Measurements from ENCODE around the gene IFT172.
"Not testable (repeated sequence)": the region's sequence is repeated elsewhere in the genome, so short reads cannot be mapped to it uniquely, and the experiment has no call there.

Gene IFT172

DNA sequence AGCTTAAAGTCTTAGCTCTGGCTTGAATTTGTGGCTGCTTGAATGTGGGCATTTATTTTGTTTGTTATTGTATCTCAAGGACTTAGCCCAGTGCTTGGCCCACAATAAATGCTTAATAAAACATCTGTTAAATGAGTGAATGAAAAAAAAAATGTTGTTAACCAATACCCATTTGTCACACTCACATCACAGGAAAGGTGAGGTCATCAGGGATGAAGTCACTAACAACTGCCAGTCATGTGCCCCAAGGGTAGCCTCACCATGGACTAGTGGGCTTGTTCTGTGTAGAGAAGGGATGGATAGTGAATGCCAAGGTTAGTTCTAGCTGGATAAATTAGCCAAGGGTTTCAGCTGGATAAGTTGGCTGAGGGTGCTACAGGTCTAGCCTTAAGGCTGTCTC, 58.1 kb downstream of the IFT172 start:
- peak; percentile 42 for DNase-seq
- in situ Hi-C loops (cut with HindIII; ENCODE audit: low pct_ligation_motif_present, low pct_unique_long_range_greater_than_20kb, low sequenced_read_pairs), result no loop called here

DNA sequence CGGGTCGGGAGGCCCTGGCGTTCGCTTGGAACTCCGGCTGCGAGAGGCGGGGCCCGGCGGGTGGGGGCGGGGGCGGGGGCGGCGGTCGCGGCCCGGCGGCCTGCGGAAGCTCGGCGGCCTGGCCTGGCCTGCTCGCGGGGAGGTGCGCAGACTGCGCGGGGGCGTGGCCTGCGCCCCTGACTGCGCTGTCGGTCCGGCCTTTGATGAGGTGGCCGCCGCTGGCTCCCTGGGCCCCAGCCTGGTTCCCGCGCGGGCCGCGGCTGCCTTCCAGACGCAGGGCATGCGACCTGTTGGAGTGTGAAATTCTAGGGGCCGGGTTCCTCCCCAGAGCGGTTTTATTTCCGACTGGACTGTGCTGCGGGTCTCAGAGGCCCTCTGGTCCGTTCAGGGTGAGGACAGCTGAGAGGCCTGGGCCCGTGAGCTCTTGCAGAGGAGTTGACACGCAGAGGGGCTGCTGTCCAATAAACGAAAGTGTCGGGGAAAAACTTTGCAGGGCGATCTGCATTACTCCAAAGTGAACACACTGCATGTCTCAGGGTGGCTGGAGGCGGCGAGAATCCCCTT, 60.5 kb downstream of the IFT172 start:
- in situ Hi-C loops (cut with HindIII; ENCODE audit: low pct_ligation_motif_present, low pct_unique_long_range_greater_than_20kb, low sequenced_read_pairs), result no loop called here

DNA sequence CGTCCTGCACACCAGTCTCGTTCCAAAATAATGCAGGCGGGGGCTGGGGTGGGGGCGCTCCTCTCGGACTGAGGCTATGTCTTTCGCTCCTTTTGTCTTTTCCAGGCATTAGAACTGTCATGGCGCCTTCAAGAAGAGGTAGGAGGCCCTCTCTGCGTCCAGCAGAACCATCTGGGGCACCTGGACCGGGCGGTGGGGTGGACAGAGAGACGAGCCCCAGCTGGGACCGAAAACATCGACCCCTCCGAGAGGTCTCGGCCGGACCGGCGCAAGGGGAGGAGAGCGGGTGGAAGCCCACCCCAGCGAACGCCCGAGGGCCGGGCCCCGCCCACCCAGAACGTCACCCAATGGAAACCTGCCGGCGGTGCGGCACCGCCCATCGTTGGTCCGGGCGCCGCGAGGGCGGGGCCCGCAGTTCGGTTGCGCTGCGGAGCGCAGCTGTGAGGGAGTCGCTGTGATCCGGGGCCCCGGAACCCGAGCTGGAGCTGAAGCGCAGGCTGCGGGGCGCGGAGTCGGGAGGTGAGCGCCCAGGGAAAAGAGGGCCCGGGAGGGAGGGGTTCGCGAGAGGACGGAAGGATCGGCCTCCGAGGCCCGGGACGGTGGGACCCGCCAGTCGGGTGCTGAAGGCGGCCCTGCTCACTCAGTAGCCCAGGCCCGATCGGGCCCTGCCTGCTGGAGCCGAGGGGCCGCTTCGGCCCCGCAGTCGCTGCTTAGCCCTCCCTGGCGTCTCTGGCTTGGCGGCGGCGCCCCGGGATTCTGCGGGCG, 61.1 kb downstream of the IFT172 start, which contains the start of gene NRBP1:
TSS of gene NRBP1 (plus strand) at position 419 of the 765 bp plus-strand sequence. CDS start 4,643 bp downstream, outside the sequence.
- in situ Hi-C loops (cut with HindIII; ENCODE audit: low pct_ligation_motif_present, low pct_unique_long_range_greater_than_20kb, low sequenced_read_pairs), result no loop called here
- peak; percentile 90 for DNase-seq

More for the DNA sequence above, 60.5 kb downstream of the IFT172 start:
- DNase-seq, result peak; percentile 90

DNA sequence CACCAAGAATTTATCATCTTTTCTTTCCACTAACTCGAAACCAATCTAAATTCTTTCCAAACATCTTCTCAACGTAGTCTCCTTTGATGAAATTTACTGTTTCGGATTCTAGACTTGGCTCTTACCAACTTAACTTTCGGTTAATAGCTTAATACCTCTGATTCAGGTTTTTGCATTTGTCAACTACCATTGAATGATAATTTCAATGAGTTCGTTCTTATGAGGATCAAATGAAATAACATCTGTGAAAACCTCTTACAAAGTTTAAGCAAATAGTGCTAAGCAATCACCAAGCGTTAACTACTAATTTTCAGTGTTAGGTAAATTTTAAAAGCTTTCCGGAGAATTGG, 61.7 kb downstream of the IFT172 start:
- in situ Hi-C loops (cut with HindIII; ENCODE audit: low pct_ligation_motif_present, low pct_unique_long_range_greater_than_20kb, low sequenced_read_pairs), result no loop called here
- no peak for DNase-seq

DNA sequence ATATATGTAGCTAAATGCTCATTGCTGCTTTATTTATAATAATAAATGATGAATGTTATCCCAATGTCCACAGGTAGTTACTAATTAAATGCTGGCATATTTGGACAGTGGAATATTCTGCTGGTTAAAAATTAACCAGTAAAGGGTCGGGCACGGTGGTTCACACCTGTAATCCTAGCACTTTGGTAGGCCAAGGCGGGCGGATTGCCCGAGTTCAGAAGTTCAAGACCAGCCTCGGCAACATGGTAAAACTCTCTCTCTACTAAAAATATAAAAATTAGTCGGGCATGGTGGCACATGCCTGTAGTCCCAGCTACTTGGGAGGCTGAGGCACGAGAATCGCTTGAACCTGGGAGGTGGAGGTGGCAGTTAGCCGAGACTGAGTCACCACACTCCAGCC, 64.5 kb downstream of the IFT172 start:
- DNase-seq; in situ Hi-C loops (cut with HindIII; ENCODE audit: low pct_ligation_motif_present, low pct_unique_long_range_greater_than_20kb, low sequenced_read_pairs): not testable (repeated sequence)

DNA sequence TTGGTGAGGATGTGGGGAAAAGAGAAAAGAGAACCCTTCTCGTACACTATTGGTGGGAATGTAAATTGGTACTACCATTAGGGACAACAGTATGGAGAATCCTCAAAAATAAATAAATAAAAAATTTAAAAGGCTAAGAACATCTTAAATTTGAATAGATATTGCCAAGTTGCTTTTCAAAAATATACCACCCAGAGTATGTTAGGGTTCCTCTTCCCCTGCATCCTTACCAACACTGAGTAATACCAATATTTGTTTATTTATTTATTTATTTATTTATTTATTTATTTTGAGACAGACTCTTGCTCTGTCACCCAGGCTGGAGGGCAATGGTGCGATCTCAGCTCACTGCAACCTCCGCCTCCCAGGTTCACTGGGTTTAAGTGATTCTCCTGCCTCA, 66.6 kb downstream of the IFT172 start:
- in situ Hi-C loops (cut with HindIII; ENCODE audit: low pct_ligation_motif_present, low pct_unique_long_range_greater_than_20kb, low sequenced_read_pairs), result no loop called here

DNA sequence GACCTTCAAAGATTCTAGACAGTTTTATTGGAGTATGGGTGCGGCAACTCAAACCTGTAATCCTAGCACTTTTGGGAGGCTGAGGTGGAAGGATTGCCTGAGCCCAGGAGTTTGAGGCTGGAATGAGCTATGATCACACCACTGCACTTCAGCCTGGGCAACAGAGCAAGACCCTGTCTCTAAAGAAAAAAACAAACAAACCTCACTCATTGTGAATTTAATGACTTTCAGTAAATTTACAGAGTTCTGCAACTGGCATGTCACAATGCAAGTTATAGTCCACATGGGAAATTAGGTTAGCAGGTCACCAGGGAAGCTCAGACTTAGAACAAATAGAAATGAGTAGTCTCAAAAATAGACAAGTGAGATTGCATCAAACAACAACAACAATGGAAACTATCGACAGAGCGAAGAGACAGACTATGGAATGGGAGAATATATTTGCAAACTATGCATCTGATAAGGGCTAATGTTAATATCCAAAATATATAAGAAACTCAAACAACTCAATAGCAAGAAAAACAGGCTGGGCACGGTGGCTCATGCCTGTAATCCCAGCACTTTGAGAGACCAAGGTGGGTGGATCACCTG, 67.8 kb downstream of the IFT172 start:
- no peak for DNase-seq

More for the DNA sequence above, 66.6 kb downstream of the IFT172 start:
- no peak for DNase-seq

DNA sequence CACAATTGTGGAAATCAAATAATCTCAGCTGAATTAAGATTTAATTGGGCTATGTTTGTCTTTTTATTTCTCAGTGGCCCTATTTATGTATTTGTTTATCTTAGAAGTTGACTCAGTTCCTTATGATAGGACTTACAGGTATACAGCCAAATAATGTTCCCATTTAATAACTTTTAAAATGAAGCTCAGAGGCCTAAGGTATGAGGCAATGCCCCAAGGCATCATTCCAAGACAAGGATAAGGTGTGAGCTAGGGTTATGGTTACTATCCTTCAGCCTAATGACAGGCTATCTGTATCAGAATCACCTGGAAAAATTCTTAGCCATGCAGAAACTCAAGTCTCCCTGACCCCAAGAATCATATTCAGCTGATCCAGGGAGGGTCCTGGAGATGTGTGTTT, 68.5 kb downstream of the IFT172 start:
- no peak for DNase-seq

More for the DNA sequence above, 67.8 kb downstream of the IFT172 start:
- in situ Hi-C loops (cut with HindIII; ENCODE audit: low pct_ligation_motif_present, low pct_unique_long_range_greater_than_20kb, low sequenced_read_pairs), result no loop called here

DNA sequence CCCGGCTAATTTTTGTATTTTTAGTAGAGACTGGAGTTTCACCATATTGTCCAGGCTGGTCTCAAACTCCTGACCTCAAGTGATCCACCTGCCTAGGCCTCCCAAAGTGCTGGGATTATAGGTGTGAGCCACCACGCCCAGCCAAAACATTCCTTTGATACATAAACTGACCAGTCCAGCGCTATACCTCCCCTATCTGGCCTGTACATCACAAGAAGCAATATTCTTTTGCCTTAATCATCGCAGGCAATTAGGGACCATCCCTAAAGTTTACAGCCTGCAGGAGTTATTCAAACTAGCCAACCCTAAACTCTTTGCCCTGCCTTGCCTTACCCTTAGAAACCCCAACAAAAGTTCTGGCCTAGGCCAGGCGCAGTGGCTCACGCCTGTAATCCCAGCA, 73.4 kb downstream of the IFT172 start:
- in situ Hi-C loops (cut with HindIII; ENCODE audit: low pct_ligation_motif_present, low pct_unique_long_range_greater_than_20kb, low sequenced_read_pairs), result no loop called here
- DNase-seq, result no peak

More for the DNA sequence above, 68.5 kb downstream of the IFT172 start:
- in situ Hi-C loops (cut with HindIII; ENCODE audit: low pct_ligation_motif_present, low pct_unique_long_range_greater_than_20kb, low sequenced_read_pairs), result no loop called here

DNA sequence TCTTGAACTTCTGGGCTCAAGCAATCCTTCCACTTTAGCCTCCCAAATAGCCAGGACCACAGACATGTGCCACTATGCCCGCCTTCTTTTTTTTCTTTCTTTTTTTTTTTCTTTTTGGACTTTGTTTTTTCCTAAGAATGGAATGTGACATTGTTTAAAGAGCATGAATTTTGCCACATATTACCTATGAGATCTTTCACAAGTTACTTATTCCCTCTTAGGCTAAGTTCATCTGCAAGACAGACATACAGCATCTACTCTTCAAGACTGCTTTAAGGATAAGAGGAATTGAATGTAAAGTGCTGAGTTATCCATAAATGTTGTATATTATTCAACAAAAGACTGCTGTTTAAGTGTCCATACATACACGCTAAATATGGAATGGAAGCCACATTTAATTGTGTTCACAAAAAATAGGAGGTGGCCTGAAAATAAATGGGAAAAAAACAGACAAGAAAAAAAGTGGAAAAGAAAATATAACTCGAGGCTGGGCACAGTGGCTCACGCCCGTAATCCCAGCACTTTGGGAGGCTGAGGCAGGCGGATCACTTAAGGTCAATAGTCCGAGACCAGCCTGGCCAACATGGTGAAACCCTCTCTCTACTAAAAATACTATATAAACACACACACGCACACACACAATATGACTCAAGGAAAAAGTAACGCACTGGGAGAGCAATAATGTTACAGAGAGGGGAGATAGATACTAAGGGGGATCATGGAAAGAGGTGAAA, 77.0 kb downstream of the IFT172 start:
- no peak for DNase-seq
- in situ Hi-C loops (cut with HindIII; ENCODE audit: low pct_ligation_motif_present, low pct_unique_long_range_greater_than_20kb, low sequenced_read_pairs), result no loop called here

DNA sequence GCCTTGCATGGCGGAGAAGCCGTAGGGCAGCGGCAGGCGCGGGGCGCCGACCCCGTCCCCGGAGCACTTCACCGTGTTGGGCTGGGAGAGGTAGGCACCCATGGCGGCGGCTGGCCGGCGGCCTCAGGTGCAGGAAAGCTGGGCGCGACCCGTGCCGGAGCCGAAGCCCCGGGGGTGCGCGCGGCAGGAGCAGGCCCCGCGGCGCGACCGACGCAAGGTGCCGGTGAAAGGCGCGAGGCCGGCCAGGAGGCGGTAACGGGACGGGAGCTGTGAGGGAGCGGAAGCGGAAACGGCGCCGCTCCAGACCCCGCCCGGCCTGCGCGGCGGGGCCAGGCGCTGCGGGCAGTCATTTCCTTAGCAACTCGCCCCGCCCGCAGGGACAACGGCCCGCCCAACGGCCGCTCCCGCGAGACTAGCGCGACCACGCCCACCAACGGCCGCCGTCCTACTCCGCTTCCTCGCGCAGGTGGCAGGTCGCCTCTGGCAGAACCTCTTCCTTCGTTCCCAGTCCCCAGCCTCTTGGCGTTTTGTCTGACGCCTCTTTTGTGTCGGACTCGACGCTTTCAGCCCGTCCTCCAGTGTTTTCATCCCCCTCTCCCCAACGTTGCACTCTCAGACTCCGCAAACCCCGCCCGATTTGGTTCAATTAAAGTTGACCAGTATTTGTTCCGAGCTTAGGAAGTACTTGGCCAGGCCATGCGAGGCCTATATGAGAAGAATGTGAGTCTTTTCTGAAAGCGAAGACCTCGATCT, 80.0 kb downstream of the IFT172 start, which contains the start of gene PPM1G:
TSS of gene PPM1G (minus strand) at position 271 of the 753 bp plus-strand sequence. CDS start at position 102, 169 bp downstream.
- in situ Hi-C loops (cut with HindIII; ENCODE audit: low pct_ligation_motif_present, low pct_unique_long_range_greater_than_20kb, low sequenced_read_pairs), result no loop called here
- peak; percentile 97 for DNase-seq

DNA sequence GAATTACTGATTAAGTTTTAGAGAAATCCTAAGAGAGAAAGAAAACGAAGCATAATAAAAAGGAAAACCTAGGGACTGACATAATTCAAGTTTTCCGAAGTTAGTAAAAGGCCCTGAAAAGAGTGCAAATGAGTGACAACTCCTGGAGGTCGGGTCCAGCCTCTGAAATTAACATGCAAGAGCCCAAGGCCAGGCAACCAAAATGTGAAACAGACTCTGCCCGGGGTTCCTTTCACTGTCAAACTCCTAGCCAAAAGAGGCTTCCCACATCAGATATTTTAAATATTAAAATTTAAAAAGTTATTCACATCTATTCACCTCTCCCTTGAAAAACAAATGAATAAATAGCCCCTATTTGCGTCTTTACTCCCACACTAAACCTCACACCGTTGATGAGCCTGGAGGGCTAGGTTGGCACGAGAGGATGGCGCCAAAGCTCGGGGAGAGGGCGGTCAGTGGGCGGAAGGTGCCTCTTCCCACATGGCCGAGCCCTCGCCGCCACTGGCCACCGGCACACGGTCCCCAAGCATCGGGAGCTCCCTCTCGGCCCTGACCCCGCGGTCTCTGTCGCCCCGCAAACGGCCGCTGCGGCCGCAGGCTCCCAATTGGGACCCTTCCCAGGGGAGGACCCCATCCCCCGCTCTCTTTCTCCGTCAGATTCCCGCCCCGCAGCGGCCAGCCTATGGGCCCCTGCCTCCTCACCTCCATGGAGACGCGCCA, 80.8 kb downstream of the IFT172 start:
- DNase-seq, result peak; percentile 44
- in situ Hi-C loops (cut with HindIII; ENCODE audit: low pct_ligation_motif_present, low pct_unique_long_range_greater_than_20kb, low sequenced_read_pairs), result no loop called here

DNA sequence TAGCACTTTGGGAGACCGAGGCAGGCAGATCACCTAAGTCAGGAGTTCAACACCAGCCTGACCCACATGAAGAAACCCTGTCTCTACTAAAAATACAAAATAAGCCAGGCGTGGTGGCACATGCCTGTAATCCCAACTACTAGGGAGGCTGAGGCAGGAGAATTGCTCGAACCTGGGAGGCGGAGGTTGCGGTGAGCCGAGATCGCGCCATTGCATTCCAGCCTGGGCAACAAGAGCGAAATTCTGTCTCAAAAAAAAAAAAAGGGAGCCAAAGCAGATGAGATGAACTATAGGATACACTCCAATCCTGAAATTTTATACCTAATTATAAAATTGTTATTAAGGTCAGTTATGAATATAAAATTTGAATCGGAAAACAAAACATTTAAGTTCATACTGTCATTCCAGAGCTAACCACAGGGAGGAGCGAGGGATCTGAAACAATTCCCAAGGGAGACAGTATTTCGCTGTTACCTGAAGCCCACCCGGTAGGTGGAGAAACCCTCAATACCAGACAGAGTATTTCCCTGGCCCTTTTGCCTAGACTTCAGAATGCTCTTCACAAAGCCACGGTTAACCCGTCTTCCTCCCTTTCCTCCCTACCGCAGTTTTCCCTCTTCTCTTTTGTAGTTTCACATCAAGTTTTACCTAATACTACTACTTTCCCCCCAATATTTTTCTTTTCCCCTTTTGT, 81.6 kb downstream of the IFT172 start:
- peak; percentile 73 for DNase-seq
- in situ Hi-C loops (cut with HindIII; ENCODE audit: low pct_ligation_motif_present, low pct_unique_long_range_greater_than_20kb, low sequenced_read_pairs), result no loop called here

DNA sequence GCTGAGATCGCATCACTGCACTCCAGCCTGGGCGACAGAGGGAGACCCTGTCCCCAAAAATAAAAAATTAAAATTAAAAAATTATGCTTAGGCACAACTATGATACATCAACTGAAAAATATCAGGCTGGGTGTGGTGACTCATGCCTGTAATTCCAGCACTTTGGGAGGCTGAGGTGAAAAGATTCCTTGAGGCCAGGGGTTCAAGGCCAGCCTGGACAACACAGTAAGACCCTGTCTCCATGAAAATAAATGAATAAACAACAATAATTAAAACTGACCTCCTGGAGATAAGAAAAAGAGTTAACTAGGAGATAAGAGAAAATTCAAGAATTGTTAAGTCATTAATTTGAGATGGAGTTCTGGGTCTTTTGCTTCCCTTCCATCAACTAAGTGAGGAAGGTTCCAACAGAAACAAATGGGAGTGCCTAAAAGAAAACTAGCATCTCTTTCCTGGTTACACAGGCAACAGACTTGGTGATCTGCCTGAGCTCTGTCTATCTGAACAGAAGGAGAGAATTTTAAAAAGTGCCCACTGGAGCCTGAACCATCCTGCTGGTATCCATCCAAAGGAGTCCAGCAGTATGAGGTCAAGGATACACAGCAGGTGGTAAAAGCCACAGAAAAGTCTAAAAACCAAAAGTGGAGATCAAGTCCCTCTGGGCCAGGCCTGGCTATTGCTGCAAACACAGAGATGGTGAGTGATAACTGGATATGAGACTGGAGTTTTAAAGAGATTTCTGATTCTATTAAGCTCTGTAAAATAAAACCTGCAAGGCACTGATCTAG, 89.0 kb downstream of the IFT172 start:
- in situ Hi-C loops (cut with HindIII; ENCODE audit: low pct_ligation_motif_present, low pct_unique_long_range_greater_than_20kb, low sequenced_read_pairs), result no loop called here
- DNase-seq, result peak; percentile 37

DNA sequence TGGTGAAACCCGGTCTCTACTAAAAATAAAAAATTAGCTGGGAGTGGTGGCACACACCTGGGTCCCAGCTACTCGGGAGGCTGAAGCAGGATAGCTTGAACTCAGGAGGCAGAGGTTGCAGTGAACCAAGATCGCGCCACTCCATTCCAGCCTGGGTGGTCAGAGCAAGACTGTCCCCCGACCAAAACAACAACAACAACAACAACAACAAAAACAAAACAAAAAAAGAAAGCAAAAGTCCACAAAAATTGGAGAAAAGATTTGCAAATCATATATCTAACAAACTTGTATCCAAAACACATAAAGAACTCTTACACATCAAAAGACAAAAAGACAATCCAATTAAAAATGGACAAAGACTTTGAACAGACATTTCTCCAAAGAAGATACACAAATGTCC, 90.6 kb downstream of the IFT172 start:
- in situ Hi-C loops (cut with HindIII; ENCODE audit: low pct_ligation_motif_present, low pct_unique_long_range_greater_than_20kb, low sequenced_read_pairs), result no loop called here
- no peak for DNase-seq
